Cardiac fibroblast (primary cell): ENCODE data around the gene CYP2J2.

ENCODE experiments used
- DNase-seq, 2 donors: peaks; one replicate each; pipeline versions ENCODE4 v3.0.0 to v3.0.0-alpha.2; 2010; ENCODE audit warnings: low read depth in 2 of 2
- H3K4me3 ChIP-seq, 2 donors: replicated peaks in 1 of 2; 1 replicate in 1 of 2; 2 replicates in 1 of 2; pipeline ENCODE4 v1.5.1; 2011; ENCODE audit warnings: low read depth in 2 of 2, low read length in 2 of 2, mild to moderate bottlenecking in 2 of 2, moderate library complexity in 1 of 2
- TF ChIP-seq, protein P1 (sequence below): IDR thresholded peaks from one replicate; pipeline ENCODE4 v1.5.1; 2011; ENCODE audit warnings: low read depth, mild to moderate bottlenecking, low read length, inconsistent platforms

Gene CYP2J2

DNA sequence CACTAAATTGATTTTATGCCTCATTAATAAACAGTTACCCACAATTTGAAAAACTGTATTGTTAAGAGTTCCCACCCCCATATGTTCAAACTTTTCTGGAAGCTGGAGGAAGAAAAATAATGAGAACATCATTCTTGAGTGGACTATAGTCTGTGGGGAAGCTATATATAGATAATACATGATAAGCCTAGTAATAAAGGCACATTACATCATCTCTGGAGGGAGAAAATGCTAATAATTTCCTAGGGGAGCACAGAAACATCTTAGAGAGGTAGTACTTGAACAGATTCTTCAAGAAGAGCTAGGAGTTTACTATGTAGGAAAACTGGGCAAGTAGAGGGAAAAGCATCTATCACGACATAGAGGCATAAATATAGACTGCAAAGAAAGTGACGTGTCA is 19.6 kb downstream of the CYP2J2 start:
- no peak for DNase-seq
- TF ChIP-seq, protein P1, sequence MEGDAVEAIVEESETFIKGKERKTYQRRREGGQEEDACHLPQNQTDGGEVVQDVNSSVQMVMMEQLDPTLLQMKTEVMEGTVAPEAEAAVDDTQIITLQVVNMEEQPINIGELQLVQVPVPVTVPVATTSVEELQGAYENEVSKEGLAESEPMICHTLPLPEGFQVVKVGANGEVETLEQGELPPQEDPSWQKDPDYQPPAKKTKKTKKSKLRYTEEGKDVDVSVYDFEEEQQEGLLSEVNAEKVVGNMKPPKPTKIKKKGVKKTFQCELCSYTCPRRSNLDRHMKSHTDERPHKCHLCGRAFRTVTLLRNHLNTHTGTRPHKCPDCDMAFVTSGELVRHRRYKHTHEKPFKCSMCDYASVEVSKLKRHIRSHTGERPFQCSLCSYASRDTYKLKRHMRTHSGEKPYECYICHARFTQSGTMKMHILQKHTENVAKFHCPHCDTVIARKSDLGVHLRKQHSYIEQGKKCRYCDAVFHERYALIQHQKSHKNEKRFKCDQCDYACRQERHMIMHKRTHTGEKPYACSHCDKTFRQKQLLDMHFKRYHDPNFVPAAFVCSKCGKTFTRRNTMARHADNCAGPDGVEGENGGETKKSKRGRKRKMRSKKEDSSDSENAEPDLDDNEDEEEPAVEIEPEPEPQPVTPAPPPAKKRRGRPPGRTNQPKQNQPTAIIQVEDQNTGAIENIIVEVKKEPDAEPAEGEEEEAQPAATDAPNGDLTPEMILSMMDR, result no peak

DNA sequence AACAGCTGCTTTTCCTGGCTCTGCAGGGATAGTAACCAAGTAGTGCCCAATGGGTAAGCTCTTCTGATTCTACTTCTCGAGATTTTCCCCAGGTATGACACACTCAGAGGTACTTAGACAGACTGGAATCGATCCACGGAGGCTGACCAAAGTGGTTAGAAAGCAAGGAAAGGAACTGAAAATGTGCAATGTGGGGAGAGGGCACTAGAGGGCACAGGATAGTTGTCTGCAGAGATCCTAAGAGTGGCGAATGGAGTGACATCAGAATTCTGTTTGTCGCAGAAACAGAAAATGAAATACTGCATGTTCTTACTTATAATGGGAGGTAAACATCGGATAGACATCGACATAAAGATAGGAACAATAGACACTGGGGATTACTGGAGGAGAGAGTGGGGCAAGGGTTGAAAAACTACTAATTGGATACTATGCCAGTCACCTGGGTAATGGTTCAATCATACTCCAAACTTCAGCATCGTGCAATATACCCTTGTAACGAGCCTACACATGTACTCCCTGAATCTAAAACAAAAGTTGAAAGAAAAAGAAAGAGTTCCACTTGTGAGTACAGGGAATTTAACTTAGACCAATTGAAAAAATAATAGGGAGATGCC is 23.3 kb downstream of the CYP2J2 start:
- TF ChIP-seq, protein P1, result peak; percentile 52
- H3K4me3 ChIP-seq, result no peak overlapping the region
- DNase-seq, result peak; percentile 11 to 30

More for the DNA sequence above, 19.6 kb downstream of the CYP2J2 start:
- H3K4me3 ChIP-seq, result no peak overlapping the region

DNA sequence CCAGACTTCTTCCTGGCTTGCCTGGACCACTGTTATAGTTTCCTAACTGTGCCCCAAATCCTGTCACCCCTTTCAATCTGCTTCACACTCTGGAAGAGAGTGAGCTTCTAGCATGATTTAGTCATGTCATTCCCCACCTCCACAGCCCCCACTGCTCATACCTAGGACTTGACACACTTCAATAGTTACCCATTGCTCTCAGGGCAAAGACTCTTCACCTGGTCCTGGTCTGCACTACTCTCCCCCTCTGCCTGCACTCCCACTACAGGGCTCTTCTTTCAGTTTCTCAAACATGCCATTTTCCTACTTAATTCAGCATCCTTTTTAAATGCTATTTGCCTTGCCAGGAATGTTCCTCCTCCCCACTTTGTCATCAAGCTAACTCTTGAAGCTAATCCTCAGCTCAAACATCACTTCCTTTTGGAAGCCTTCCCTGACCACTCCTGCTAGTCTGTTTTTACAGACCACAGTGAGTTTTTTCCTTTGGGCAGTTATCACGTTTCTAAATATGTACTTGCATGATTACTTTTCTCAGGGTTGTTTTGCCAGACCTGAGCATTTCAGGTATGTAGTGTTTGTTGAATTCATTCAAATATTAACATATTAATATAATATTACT is 24.7 kb downstream of the CYP2J2 start:
- H3K4me3 ChIP-seq, result no peak overlapping the region
- DNase-seq, result no peak
- TF ChIP-seq, protein P1, result no peak

DNA sequence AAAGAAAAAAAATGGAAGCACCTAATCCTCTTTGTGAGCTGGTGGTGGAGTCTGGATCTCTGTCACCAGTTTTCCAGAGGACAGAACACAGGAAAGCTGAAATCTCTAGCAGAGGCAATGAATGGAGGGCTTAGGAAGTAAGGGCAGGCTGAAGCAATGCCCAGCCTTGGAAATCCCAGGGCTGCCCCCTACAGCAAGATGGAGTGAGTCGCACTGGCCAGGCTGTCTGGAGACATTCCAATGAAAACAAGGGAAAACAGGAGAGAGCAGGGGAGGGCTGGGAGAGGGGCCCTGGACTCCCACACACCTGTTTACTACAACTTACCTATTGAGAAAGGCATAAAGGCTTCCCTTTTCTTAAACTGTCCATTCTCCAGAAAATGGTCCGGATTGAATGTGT is 25.9 kb downstream of the CYP2J2 start:
- DNase-seq, result no peak
- TF ChIP-seq, protein P1, result no peak
- H3K4me3 ChIP-seq, result no peak overlapping the region

GRCh38 chr1:59898927-59899326 is 27.6 kb downstream of the CYP2J2 start:
- no peak overlapping the region for H3K4me3 ChIP-seq
- TF ChIP-seq, protein P1, result no peak
- peak in 1 of 2 donors; percentile 7 for DNase-seq

GRCh38 chr1:59897165-59897564 is 29.4 kb downstream of the CYP2J2 start:
- no peak overlapping the region for H3K4me3 ChIP-seq
- TF ChIP-seq, protein P1, result no peak
- DNase-seq, result no peak
